Mammary epithelial cell (primary cell): ENCODE measurements around the gene CD48.

Source experiments
- CTCF ChIP-seq, 2 donors: IDR thresholded peaks in 1 of 2; conservative IDR thresholded peaks in 1 of 2; 2 replicates each; pipeline ENCODE4 v1.5.1; 2011 to 2012; ENCODE audit warnings: inconsistent platforms in 2 of 2, low read length in 2 of 2, mild to moderate bottlenecking in 2 of 2, control low read depth in 1 of 2, low read depth in 1 of 2; ENCODE audit not compliant: insufficient read depth in 1 of 2; ENCODE audit errors: extremely low read depth in 1 of 2
- EZH2 ChIP-seq: IDR thresholded peaks from 2 replicates; pipeline ENCODE4 v1.6.1; 2012; ENCODE audit warnings: low read length, inconsistent platforms, borderline replicate concordance

GRCh38 chr1:160741092-160741501 is 29.5 kb upstream of the CD48 start:
- TF ChIP-seq CTCF (conservative IDR thresholded peaks at IDR 0.05 in 1 of 2, IDR thresholded peaks at IDR 0.05 in 1 of 2; ENCODE audit: extremely low read depth in 1 of 2, insufficient read depth in 1 of 2, low read depth in 1 of 2, low read length in 2 of 2) (no peak), EZH2 (no peak)
